Thyroid gland (tissue), 4 donors: ENCODE results near the gene PECR.

Source experiments
- POLR2A ChIP-seq, 2 donors: fragments of 450-650 bp; IDR thresholded peaks; one replicate each; pipeline ENCODE4 v1.6.1; 2017; ENCODE audit warnings: antibody characterized with exemption in 2 of 2, mild to moderate bottlenecking in 2 of 2, moderate library complexity in 1 of 2
- TF ChIP-seq, protein P1 (sequence below), 6 experiments: fragments of 200-600 bp in 3 of 6; fragments of 450-650 bp in 3 of 6; sonication (generic) in 3 of 6; IDR thresholded peaks; one replicate each; pipeline ENCODE4 v1.5.1; 2016 to 2019; ENCODE audit warnings: antibody characterized with exemption in 6 of 6, mild to moderate bottlenecking in 2 of 6, inconsistent platforms in 1 of 6, moderate library complexity in 1 of 6

DNA sequence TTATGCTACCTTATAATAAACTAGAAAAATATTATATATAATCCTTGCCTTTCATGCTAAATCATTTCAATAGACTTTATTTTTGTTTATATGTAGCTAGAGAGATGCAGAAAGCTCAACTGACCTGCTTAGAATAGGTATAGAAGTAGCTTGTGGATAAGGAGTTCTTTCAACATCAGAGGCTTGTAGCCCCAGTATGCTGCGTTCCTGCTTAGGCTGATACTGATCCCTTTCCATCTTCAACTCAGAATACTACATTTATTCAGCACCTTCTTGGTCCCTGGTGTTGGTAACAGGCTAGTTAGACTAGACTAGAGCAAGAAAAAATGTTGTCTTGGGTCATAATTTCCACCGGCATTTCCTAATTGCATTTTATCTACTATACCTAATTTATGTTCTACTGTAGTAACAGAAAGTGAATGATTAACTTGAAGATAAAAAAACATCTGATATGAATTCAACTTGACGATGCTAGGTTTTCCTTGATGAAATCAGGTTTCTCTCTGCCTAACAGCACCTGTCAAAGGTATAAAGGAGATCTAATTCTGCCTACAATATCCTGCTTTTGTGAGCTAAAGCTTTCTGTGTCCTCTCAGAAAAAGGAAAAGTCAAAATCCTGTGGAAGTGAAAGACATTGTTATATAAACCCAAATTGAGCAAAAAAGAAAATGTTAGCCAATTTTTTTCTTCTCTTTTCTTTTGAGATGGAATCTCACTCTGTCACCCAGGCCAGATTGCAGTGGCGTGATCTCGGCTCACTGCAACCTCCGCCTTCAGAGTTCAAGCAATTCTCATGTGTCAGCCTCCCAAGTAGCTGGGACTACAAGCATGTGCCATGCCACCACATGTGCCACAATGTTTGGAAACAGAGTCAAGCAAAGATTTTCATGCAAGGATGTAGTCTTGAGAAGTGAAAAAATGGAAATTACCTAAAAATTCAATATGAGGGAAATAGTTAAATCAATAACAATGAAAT, 5.8 kb downstream of the PECR start:
- TF ChIP-seq POLR2A (IDR thresholded peaks at IDR 0.05): no peak
- TF ChIP-seq, protein P1, sequence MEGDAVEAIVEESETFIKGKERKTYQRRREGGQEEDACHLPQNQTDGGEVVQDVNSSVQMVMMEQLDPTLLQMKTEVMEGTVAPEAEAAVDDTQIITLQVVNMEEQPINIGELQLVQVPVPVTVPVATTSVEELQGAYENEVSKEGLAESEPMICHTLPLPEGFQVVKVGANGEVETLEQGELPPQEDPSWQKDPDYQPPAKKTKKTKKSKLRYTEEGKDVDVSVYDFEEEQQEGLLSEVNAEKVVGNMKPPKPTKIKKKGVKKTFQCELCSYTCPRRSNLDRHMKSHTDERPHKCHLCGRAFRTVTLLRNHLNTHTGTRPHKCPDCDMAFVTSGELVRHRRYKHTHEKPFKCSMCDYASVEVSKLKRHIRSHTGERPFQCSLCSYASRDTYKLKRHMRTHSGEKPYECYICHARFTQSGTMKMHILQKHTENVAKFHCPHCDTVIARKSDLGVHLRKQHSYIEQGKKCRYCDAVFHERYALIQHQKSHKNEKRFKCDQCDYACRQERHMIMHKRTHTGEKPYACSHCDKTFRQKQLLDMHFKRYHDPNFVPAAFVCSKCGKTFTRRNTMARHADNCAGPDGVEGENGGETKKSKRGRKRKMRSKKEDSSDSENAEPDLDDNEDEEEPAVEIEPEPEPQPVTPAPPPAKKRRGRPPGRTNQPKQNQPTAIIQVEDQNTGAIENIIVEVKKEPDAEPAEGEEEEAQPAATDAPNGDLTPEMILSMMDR (IDR thresholded peaks at IDR 0.05): no peak
